Mesenchymal stem cell (in vitro differentiated cells and primary cell): ENCODE data around the gene GATA1.
A peak's percentile ranks its signal among the peaks of the same experiment; 100 is the strongest.

Experiments
- DNase-seq: peaks from one replicate; pipeline ENCODE4 v3.0.0-alpha.2; 2013
- H2AFZ ChIP-seq: one replicate; pipeline ENCODE4 v1.6.1; 2013; ENCODE audit warnings: low read depth, mild to moderate bottlenecking, control low read depth, inconsistent platforms, low read length, moderate library complexity
- H2AK5ac ChIP-seq: 2 replicates; pipeline ENCODE4 v1.6.1; 2013; ENCODE audit warnings: low read length, moderate library complexity, mild to moderate bottlenecking, inconsistent platforms; ENCODE audit not compliant: severe bottlenecking
- H2BK120ac ChIP-seq: one replicate; pipeline ENCODE4 v1.6.1; 2013; ENCODE audit warnings: low read depth, mild to moderate bottlenecking, inconsistent platforms, low read length, moderate library complexity
- H2BK12ac ChIP-seq, 2 experiments: one replicate each; pipeline ENCODE4 v1.6.1; 2013; ENCODE audit warnings: inconsistent platforms in 2 of 2, low read length in 2 of 2, mild to moderate bottlenecking in 2 of 2, moderate library complexity in 2 of 2, control low read depth in 1 of 2
- H2BK15ac ChIP-seq: one replicate; pipeline ENCODE4 v1.6.1; 2013; ENCODE audit warnings: mild to moderate bottlenecking, low read depth, inconsistent platforms; ENCODE audit not compliant: poor library complexity, severe bottlenecking
- H2BK5ac ChIP-seq: 2 replicates; pipeline ENCODE4 v1.6.1; 2013; ENCODE audit warnings: low read depth, mild to moderate bottlenecking, low read length, control low read depth, inconsistent platforms; ENCODE audit not compliant: poor library complexity, severe bottlenecking
- H3K14ac ChIP-seq, 2 experiments: one replicate each; pipeline ENCODE4 v1.6.1; 2013; ENCODE audit warnings: inconsistent platforms in 2 of 2, low read length in 2 of 2, control low read depth in 1 of 2, mild to moderate bottlenecking in 1 of 2, moderate library complexity in 1 of 2
- H3K18ac ChIP-seq, 2 experiments: one replicate each; pipeline ENCODE4 v1.6.1; 2013; ENCODE audit warnings: inconsistent platforms in 2 of 2, low read length in 2 of 2, control low read depth in 1 of 2, low read depth in 1 of 2, mild to moderate bottlenecking in 1 of 2
- H3K23ac ChIP-seq, 2 experiments: one replicate each; pipeline ENCODE4 v1.6.1; 2013; ENCODE audit warnings: inconsistent platforms in 2 of 2, low read length in 2 of 2, mild to moderate bottlenecking in 2 of 2, moderate library complexity in 2 of 2, control low read depth in 1 of 2
- H3K27ac ChIP-seq: 2 replicates; pipeline ENCODE4 v1.5.1; 2013; ENCODE audit warnings: mild to moderate bottlenecking, moderate library complexity, low read length, control low read depth, inconsistent platforms; ENCODE audit not compliant: poor library complexity, severe bottlenecking
- H3K27me3 ChIP-seq, 2 experiments: 2 replicates each; pipeline versions ENCODE4 v1.6.1 to v1.7.0; 2013; ENCODE audit warnings: low read length in 2 of 2, mild to moderate bottlenecking in 2 of 2, moderate library complexity in 2 of 2, control low read depth in 1 of 2, inconsistent platforms in 1 of 2; ENCODE audit not compliant: control insufficient read depth in 1 of 2, insufficient read depth in 1 of 2
- H3K36me3 ChIP-seq, 2 experiments: 2 replicates each; pipeline versions ENCODE4 v1.6.1 to v1.7.0; 2013; ENCODE audit warnings: low read length in 2 of 2, control low read depth in 1 of 2, inconsistent platforms in 1 of 2, low read depth in 1 of 2, mild to moderate bottlenecking in 1 of 2; ENCODE audit not compliant: insufficient read depth in 2 of 2, control insufficient read depth in 1 of 2
- H3K4ac ChIP-seq, 2 experiments: one replicate each; pipeline ENCODE4 v1.6.1; 2013; ENCODE audit warnings: inconsistent platforms in 2 of 2, low read length in 2 of 2, mild to moderate bottlenecking in 2 of 2, moderate library complexity in 2 of 2, control low read depth in 1 of 2, low read depth in 1 of 2
- H3K4me1 ChIP-seq: 2 replicates; pipeline ENCODE4 v1.6.1; 2013; ENCODE audit warnings: low read depth, low read length, control low read depth; ENCODE audit not compliant: control insufficient read depth, insufficient read depth
- H3K4me2 ChIP-seq: 2 replicates; pipeline ENCODE4 v1.6.1; 2013; ENCODE audit warnings: low read length, mild to moderate bottlenecking, inconsistent platforms; ENCODE audit not compliant: poor library complexity, severe bottlenecking
- H3K4me3 ChIP-seq, 2 experiments: 2 replicates each; pipeline versions ENCODE4 v1.5.1 to v1.7.0; 2013; ENCODE audit warnings: low read length in 2 of 2, mild to moderate bottlenecking in 2 of 2, control low read depth in 1 of 2, low read depth in 1 of 2; ENCODE audit not compliant: insufficient read depth in 1 of 2
- H3K79me1 ChIP-seq: replicated peaks from 2 replicates; pipeline ENCODE4 v1.6.1; 2013; ENCODE audit warnings: mild to moderate bottlenecking, control low read depth, low read length, inconsistent platforms; ENCODE audit not compliant: poor library complexity, severe bottlenecking
- H3K9ac ChIP-seq: 2 replicates; pipeline ENCODE4 v1.7.0; 2013; ENCODE audit warnings: mild to moderate bottlenecking, low read length, moderate library complexity
- H3K9me3 ChIP-seq: 2 replicates; pipeline ENCODE4 v1.7.0; 2013; ENCODE audit warnings: mild to moderate bottlenecking, low read length; ENCODE audit not compliant: control insufficient read depth
- H4K8ac ChIP-seq: one replicate; pipeline ENCODE4 v1.6.1; 2013; ENCODE audit warnings: inconsistent platforms, mild to moderate bottlenecking, low read length, moderate library complexity
- H4K91ac ChIP-seq: one replicate; pipeline ENCODE4 v1.6.1; 2013; ENCODE audit warnings: mild to moderate bottlenecking, low read length, inconsistent platforms
- WGBS: methylation state at CpG from one replicate; pipeline ENCODE4 v1.1.7; 2013; ENCODE audit warnings: mixed read lengths; 5-methylcytosine and 5-hydroxymethylcytosine counted together

GATA1 gene

GRCh38 chrX:48790477-48790876, 4.1 kb downstream of the GATA1 start:
- 56% methylated on average over 5 of the region's 5 CpGs for WGBS
- H3K27me3 ChIP-seq, result peaks cover 8 to 75% of the 10 kb centered on the region in 2 experiments
- no peaks in the 10 kb centered on the region for H3K79me1 ChIP-seq
- H3K27ac ChIP-seq, result no peak overlapping the region
- H3K4me1 ChIP-seq, result peaks cover 7% of the 10 kb centered on the region
- H4K91ac ChIP-seq, result no peak overlapping the region
- H3K4me3 ChIP-seq, result no peak overlapping the region
- DNase-seq, result no peak
- no peaks in the 10 kb centered on the region for H3K9me3 ChIP-seq
- no peak overlapping the region for H2AK5ac ChIP-seq
- no peak overlapping the region for H2BK120ac ChIP-seq
- no peak overlapping the region for H3K14ac ChIP-seq
- no peak overlapping the region for H4K8ac ChIP-seq
- H3K23ac ChIP-seq, result no peak overlapping the region
- H2BK12ac ChIP-seq, result no peak overlapping the region
- no peak overlapping the region for H3K18ac ChIP-seq
- no peaks in the 10 kb centered on the region for H3K36me3 ChIP-seq
- no peak overlapping the region for H3K9ac ChIP-seq
- H3K4me2 ChIP-seq, result no peak overlapping the region
- no peak overlapping the region for H2BK15ac ChIP-seq
- H2AFZ ChIP-seq, result no peak overlapping the region
- no peak overlapping the region for H2BK5ac ChIP-seq
- no peak overlapping the region for H3K4ac ChIP-seq

GRCh38 chrX:48791063-48791820, 4.9 kb downstream of the GATA1 start:
- Histone ChIP-seq H2AFZ (no peak overlapping the region), H2AK5ac (no peak overlapping the region), H3K27me3 (peaks cover 8 to 76% of the 10 kb centered on the region in 2 experiments), H4K91ac (no peak overlapping the region), H3K4me2 (no peak overlapping the region), H2BK5ac (no peak overlapping the region), H2BK12ac (no peak overlapping the region), H3K4me1 (peaks cover 10% of the 10 kb centered on the region), H2BK15ac (no peak overlapping the region), H3K36me3 (no peaks in the 10 kb centered on the region), H4K8ac (no peak overlapping the region), H3K79me1 (no peaks in the 10 kb centered on the region), H3K4ac (no peak overlapping the region), H3K27ac (no peak overlapping the region), H3K23ac (no peak overlapping the region), H3K14ac (no peak overlapping the region), H2BK120ac (no peak overlapping the region), H3K9me3 (no peaks in the 10 kb centered on the region), H3K18ac (no peak overlapping the region), H3K9ac (no peak overlapping the region), H3K4me3 (no peak overlapping the region)
- no peak for DNase-seq
- WGBS, result 93% methylated on average over 11 of the region's 11 CpGs

GRCh38 chrX:48792219-48792618, 5.8 kb downstream of the GATA1 start:
- no peak overlapping the region for H2BK120ac ChIP-seq
- no peak overlapping the region for H3K4me3 ChIP-seq
- DNase-seq, result no peak
- H3K4ac ChIP-seq, result no peak overlapping the region
- no peak overlapping the region for H3K23ac ChIP-seq
- no peak overlapping the region for H4K8ac ChIP-seq
- H2AFZ ChIP-seq, result no peak overlapping the region
- H3K36me3 ChIP-seq, result no peaks in the 10 kb centered on the region
- no peaks in the 10 kb centered on the region for H3K79me1 ChIP-seq
- no peak overlapping the region for H4K91ac ChIP-seq
- peaks cover 8 to 75% of the 10 kb centered on the region in 2 experiments for H3K27me3 ChIP-seq
- 94% methylated on average over 7 of the region's 7 CpGs for WGBS
- no peak overlapping the region for H2BK5ac ChIP-seq
- no peak overlapping the region for H3K4me2 ChIP-seq
- peaks cover 10% of the 10 kb centered on the region for H3K4me1 ChIP-seq
- no peak overlapping the region for H2BK12ac ChIP-seq
- H3K9me3 ChIP-seq, result no peaks in the 10 kb centered on the region
- H2BK15ac ChIP-seq, result no peak overlapping the region
- H3K18ac ChIP-seq, result no peak overlapping the region
- no peak overlapping the region for H2AK5ac ChIP-seq
- no peak overlapping the region for H3K14ac ChIP-seq
- no peak overlapping the region for H3K9ac ChIP-seq
- H3K27ac ChIP-seq, result no peak overlapping the region

GRCh38 chrX:48793935-48794334, 7.5 kb downstream of the GATA1 start:
- Histone ChIP-seq H3K4me1 (peaks cover 10% of the 10 kb centered on the region), H2BK12ac (no peak overlapping the region), H3K4me3 (no peak overlapping the region), H2AK5ac (no peak overlapping the region), H4K91ac (peak overlapping the region; percentile 39), H3K27ac (no peak overlapping the region), H3K4ac (no peak overlapping the region), H3K9me3 (no peaks in the 10 kb centered on the region), H3K79me1 (no peaks in the 10 kb centered on the region), H2BK5ac (no peak overlapping the region), H3K18ac (no peak overlapping the region), H3K27me3 (peaks cover 0 to 68% of the 10 kb centered on the region in 2 experiments), H3K23ac (no peak overlapping the region), H2BK120ac (no peak overlapping the region), H3K14ac (no peak overlapping the region), H4K8ac (peak overlapping the region; percentile 15), H3K9ac (no peak overlapping the region), H3K36me3 (no peaks in the 10 kb centered on the region), H3K4me2 (no peak overlapping the region), H2AFZ (no peak overlapping the region), H2BK15ac (peak overlapping the region; percentile 69)
- 98% methylated on average over 4 of the region's 4 CpGs for WGBS
- DNase-seq, result no peak
